HG02610 (cell line): ENCODE results near the gene C17orf100.
"Not testable (repeated sequence)": the region's sequence is repeated elsewhere in the genome, so short reads cannot be mapped to it uniquely, and the experiment has no call there.

Experiments
- ATAC-seq: cut with Tn5 transposase; IDR thresholded peaks from one replicate; pipeline ENCODE4 v1.9.1; 2021; ENCODE audit warnings: mild to moderate bottlenecking, moderate library complexity; ENCODE audit not compliant: unreplicated experiment

C17orf100 gene

DNA sequence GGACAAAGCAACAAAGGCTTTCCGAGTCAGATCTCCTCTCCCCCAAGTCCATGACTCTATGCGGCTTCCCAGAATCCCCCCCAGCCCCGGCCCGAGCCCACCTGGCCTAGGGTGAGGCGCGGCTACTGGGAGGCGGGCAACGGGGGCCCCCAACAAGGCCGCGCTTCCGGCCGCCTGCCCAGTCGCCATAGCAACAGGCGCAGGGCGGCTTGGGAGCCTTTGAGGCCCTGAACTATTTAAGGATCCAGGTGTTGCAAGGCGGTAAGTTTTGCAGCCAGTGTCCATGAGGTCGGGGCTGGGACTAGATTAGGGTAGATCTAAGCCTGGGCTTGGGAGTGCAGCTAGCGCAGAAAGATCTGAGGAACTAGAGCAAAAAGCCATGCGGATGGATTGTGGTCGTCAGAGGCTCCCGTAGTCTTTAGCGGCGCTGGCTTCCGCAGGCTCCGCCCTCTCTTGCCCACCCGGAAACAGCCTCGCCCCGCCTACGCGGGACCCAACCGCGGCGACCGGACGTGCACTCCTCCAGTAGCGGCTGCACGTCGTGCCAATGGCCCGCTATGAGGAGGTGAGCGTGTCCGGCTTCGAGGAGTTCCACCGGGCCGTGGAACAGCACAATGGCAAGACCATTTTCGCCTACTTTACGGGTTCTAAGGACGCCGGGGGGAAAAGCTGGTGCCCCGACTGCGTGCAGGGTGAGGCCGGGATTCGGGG lies 10.9 kb upstream of the C17orf100 start, which contains the start of the genes KIAA0753 and TXNDC17:
Gene KIAA0753 (minus strand): TSS at position 176 of the 711 bp plus-strand sequence. CDS start 5,608 bp downstream, outside the sequence.
Gene TXNDC17 (plus strand): TSS at position 525 of the 711 bp plus-strand sequence. CDS start 23 bp downstream, at position 548.
- peak; percentile 87 for ATAC-seq

DNA sequence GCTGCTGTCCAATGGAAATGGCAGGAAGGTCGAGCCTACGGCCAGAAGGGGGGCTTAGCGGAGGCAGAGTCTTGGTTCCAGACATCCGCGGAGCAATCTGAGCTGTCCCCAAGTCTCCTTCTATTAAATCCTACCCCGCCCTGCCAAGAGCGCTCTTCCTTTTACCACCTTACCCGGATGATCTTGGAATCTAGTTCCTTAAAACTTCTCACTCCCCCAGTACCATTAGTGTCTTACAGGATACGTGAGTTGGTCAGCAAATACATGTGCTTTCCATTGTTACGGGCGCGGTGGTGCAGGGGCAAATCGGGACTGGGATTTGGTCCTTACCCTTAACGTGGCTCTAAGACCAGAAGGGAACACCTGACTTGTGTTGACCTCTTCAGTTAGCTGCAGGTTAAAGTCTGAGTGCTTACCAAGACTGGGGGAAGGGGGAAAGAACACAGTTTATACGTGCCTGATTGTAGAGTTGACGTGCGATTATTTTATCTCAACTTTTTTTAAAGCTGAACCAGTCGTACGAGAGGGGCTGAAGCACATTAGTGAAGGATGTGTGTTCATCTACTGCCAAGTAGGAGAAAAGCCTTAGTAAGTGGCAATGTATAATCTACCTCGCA lies 10.2 kb upstream of the C17orf100 start:
- ATAC-seq, result no peak

DNA sequence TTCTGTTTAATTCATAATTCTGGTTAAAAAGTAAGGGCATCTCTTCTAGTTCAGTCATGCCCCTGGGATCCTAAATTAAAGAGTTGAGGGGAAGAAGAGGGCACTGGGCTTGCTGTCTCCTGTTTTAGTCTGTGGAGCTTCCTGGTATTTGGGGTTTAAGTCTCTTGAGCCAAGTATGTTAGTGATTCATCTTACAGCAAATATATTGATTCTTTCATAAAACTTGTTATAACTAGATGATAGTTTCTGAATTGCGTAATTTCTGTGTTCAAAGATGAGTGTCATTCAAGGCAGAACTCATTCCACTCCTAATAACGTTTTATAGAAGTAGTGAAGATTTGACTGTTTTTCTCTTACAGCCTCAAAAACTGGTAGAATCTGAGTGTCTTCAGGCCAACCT lies 9.0 kb upstream of the C17orf100 start:
- no peak for ATAC-seq

DNA sequence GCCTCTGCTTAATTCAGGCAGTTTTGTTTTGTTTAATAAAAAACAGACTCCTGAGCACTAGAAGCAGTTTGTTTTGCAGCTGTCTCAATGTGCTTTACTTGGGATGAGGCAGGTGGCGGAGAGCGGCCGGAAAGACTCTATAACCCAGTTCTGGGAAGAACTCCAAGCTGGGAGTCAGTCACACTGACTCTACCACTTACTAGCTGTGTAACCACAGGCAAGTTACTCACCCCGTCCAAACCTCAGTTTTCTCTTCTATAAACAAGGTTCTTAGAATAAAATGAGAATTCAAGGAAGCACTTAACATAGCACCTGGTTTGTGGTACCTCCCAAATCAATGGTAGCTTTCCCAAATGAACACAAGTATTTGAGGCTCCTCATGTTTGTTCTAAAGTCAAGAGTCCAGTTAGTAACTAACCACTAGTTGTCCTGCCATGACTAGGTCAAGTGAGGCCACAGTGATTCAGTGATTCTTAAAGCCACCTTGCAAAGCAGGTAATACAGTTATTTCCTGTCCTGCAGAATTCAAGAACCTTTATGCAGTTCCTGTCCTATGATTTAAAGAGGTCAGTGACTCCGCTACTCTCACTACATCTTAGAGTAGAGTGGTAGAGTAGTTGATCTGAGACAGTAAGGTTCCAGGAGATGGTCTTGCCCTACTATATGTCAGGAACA lies 8.0 kb upstream of the C17orf100 start:
- no peak for ATAC-seq

DNA sequence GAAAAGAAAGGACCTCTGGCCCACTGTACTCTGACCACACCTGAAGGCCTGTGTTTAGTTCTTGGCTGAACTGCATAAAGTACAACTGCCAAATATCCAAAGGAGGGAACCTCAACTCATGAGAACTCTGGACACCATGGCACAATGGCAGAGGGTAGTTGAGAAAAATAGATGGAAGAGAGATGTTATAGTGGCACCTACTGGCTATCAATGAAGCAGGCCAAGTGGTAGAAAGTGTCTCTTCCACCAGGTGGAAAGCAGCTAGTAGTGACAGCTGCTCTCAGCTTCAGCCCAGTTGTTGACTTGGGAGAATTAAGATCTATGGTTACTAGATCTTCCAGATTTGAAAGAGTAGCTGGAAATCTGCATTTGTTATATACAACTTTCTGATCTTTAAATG lies 3.4 kb upstream of the C17orf100 start:
- ATAC-seq, result no peak

DNA sequence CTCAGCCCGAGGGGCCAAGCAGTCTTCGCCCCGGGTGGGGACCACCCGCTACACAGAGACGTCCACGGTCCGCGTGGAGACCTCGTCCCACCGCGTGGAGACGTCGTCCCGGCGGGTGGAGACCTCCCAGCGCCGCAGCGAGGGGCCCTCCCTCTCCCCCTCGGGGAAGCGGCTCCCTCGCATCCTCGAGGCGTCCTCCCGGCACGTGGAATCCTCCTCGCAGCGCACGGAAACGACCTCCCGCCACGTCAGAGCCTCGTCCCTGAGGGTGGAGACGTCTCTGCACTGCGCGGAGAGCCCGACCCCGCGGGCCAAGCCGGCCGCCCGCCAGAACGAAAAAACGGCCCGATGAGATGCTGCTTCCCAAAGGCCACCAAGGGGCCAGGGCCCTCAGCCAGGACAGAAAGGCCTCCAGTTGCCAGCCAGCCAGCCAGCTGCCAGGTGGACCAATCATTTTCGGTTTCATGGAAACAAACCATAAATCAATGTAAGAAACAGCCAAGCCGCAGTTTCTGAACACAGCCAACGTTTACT lies 424 bp downstream of the C17orf100 start:
- ATAC-seq, result no peak

DNA sequence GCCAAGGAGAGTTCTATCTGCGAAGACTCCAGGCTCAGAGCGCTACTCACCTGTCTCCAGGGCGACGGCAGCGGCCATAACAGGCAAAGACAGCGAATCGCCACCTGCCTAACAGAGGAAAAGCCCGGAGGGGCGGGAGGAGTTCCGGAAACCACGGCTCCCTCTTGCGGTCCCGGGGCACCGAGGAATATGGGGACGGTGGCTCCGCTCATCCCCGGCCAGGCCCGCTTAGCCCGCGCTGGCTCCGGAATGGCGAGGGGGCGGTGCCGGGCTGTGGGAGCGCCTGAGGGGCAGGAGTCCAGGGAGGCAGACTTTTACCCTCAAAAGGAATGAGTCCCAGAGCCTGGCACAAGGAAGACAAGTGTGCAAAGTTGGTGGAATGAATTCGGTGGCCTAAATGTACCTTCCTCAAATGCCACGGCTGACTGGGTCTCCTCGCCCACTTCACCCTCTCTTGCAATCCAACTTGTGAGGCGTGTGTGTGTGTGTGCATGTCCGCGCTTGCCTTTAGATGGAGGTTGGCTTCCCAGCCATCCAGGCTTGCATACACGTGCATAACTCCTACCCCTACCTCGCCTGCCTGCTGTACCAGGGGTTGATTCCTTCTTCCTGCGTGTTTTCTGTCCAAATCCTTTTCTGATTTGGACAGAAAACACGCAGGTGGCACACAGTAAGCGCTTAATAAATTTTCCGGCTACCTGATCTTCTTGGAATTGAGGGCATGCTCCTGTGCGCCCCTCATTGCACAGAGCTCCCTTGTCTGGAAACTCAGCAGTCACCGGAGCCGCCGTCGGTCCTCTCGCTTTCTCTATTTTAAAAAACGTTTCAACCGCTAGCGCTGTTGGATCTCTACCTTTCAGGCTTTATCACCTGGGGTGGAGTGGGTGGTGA lies 3.5 kb downstream of the C17orf100 start:
- no peak for ATAC-seq

DNA sequence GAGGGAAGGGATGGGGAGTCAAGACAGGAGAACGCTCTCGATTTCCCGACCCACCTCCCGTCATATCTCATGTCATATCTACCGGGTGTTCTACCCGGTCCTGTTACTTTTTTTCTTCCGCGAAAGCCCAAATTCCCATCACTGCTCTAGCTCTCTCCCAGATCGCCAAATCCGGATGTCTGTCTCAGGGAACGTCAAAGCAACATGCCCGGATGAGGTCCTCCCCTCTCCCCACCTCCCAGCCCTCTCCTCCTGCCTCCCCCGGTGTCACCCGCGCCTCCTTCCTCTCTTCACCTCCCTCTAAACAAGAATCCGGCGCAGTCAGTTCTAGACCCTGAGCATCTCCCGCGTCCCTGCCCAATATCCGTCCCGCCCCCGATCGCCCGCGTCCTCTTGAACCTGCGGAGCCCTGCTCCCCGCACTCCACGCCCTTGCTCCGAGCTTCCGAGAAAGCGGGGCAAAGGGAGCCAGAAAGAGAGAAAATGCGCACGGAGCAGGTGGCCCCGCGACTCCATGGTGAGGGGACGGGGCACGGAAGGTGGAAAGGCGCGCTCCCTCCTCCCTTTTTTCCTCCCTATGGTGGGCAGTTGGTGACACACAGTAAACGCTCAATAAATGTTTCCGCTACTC lies 4.3 kb downstream of the C17orf100 start:
- ATAC-seq, result not testable (repeated sequence)

DNA sequence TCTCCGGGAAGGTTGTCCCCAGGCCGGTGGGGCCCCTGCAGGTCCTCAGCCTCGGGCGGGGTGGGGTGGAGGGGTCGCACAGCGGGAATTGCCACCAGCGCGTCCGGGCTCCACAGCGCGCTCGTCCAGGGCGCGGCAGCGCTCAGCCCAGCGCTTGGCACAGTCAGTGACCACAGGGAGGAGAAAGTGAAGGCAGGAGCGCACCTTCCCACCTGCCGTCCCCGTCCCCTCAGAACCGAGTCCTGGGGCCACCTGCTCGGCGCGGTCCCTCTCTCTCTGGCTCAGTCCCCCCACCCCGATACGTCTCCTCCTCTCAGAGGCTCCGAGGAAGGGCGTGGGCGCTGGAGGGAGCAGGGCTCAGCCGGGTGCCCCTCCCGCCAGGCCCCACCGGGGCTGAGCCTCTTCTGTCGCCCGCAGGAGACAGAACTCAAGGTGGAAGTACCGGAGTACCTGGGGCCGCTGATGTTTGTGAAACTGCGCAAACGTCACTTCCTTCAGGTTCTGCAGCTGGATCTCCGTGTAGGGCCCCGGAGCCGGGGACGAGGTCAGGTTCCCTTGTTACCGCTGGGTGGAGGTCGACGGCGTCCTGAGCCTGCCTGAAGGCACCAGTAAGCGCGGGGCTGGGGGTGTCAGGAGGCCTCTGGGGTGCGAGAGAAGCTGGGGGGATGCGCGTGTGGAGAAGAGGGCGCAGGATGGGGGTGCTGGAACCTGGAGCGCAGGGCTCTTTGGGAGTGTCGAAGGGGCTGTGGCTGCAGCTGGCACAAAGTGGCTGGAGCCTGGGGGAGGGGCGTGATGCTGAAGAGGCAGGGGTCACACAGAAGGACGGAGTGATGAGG lies 5.5 kb downstream of the C17orf100 start:
- not testable (repeated sequence) for ATAC-seq

DNA sequence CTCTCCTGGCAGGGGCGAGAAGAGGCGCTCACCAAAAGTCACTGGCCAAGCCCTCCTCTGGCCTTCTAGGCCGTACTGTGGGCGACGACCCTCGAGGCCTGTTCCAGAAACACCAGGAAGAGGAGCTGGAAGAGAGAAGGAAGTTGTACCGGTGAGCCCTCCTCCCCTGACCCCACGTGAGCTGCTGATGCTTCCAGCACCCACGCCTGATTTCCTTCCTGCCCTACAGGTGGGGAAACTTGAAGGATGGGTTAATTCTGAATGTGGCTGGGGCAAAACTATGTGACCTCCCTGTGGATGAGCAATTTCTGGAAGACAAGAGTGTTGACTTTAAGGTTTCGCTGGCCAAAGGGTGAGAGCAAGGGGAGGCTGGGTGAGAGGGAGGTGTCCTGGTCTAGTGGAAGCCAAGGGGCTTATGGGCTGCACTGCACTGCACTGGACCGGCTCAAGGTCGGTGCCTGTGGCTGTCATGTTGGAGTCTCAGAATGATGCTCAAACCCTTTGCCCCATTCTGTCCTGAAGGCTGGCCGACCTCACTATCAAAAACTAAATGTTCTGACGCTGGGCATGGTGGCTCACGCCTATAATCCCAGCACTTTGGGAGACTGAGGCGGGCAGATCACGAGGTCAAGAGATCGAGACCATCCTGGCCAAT lies 6.2 kb downstream of the C17orf100 start:
- no peak for ATAC-seq

DNA sequence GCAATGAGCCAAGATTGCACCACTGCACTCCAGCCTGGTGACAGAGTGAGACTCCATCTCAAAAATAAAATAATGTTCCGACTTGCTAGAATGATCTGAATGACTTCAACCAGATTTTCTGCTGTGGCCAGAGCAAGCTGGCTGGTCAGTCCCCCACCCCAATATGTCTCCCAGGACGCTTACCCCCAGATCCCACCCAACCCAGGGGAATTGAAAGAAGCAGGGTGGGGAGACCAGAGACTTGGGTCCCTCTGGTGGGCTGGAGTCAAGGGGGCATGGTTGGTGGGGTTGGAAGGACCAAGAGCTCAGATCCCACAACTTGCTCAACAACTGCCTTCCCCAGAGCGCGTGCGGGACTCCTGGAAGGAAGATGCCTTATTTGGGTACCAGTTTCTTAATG lies 6.8 kb downstream of the C17orf100 start:
- not testable (repeated sequence) for ATAC-seq

DNA sequence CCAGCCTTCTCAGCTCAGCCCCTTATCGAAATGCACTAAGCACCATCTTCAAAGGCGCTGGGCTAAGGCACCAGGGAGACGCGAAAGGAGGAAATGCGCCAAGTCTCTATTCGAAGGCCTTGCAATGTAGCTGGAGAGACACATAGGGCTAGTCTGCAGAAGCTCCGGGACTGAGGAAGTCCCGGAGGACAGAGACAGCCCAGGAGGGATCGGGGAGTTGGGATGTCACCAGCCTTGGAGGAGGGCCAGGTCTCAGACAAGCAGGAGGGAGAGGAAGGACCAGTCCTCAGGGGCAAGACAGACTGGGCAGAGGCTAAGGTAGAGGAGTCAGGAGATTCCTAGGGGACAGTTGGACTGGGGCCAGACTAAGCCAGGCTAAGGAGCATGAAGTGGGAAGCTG lies 8.5 kb downstream of the C17orf100 start:
- no peak for ATAC-seq

DNA sequence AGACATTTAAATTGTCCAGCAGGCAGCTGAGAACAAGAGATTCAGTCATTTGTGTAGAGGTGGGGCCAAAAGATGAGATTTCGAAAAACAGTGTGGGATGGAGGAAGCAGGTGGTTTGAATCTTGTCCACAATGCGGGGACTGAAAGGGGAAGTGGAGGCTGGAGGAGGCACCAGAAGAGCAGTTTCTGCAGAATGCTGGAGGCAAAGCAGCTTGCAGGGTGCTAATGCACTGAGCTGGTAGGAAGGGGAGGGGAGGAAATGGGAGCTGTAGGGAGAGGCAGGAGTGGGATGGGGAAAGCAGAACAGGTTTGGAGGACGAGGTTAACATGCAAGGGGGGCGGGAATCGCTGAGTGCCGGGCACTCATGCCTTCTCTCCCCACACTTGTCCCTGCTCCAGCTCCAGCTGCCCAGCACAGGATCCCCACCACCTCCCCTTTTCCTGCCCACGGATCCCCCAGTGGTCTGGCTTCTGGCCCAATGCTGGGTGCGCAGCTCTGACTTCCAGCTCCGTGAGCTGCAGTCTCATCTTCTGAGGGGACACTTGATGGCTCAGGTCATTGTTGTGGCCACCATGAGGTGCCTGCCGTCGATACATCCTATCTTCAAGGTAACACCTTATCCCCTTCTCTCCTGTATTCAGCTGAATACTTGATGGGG lies 9.4 kb downstream of the C17orf100 start:
- ATAC-seq, result peak; percentile 74

DNA sequence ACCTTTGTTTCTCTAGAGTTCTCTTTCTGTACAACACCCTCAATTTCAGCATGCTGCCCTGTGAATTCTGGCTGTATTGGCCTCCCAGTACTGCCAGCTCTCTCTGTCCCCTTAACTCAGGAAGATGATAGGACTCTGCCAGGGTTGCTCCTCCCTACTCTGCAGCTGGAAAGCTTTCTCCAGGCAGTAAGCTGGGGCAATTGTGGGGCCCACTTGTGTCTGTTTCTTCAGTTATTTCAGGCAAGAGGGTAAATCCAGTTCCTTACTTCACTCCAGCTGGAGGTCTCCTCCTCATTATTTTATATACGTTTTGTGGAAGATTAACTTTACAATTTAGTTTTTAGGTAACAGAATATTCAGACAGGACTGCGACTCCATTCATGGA lies 9.9 kb downstream of the C17orf100 start:
- ATAC-seq, result no peak

DNA sequence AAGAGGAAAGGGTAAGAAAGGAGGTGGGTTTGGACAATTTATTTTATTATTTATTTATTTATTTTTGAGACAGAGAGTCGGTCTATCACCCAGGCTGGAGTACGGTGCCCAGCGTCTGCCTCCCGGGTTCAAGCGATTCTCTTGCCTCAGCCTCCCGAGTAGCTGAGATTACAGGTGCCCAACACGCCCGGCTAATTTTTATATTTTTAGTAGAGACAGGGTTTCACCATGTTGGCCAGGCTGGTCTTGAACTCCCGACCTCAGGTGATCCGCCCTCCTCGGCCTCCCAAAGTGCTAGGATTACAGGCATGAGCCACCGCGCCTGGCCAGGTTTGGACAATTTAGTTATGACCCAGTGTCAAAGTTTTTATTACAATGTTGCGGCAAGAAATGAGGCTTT lies 11.6 kb downstream of the C17orf100 start:
- ATAC-seq, result not testable (repeated sequence)

DNA sequence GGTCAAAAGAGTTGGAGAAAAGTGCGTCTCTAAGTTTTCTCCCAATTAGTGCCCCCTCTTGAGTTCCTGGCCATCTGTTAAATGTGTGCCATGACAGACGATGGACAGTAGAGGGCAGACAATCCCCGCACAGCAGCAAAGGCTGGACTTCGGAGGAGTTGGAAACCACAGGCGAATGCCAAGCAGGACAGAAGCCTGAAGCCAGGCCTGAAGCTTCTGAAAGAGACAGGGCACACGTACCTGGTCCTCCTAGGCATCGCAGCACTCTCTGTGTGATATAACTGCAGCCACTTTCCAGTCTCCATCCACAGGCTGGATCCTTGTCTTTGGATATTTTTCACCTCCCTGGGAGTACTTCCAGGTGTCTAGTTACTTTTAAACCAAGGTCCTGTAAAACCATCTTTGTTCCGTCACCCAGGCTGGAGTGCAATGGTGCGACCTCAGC lies 14.5 kb downstream of the C17orf100 start:
- no peak for ATAC-seq

DNA sequence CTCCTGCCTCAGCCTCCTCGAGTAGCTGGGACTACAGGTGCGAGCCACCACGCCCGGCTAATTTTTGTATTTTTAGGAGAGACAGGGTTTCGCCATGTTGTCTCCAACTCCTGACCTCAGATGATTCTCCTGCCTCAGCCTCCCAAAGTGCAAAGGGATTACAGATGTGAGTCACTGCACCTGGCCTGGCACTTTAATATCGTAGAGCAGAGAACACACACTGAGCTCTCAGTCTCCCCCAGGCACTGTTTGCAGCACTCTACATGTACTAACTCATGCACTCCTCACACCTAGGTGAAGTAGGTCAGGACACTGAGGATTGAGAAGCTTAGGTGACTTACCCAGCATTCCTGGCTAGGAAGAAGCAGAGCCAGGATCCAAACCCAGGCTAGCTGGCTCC lies 15.0 kb downstream of the C17orf100 start:
- no peak for ATAC-seq

DNA sequence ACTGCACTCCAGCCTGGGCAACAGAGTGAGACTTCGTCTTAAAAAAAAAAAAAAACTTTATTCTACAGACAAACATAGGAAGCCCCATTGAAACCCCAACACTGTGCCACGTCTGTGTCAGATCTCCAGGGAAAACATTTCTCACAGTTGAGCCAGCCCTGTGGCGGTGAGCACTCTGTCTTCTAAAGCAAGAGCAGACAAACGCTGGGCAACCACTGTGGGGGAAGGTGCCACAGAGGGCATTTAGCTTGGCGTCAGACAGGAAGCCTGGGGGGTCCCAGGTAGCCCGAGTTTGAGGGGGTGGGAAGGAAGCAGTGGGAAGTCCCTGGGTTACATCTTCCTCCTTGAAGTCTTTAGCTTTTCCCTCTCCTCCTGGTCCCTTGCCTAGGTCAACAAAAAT lies 16.0 kb downstream of the C17orf100 start:
- no peak for ATAC-seq
